Skin of body (tissue), 2 donors: ENCODE measurements around the gene DUSP28. TPM values are rescaled to one million over a fixed set of nuclear protein-coding genes. Genes with fewer than 3 reads are reported as not detected.
A peak's percentile ranks its signal among the peaks of the same experiment; 100 is the strongest.
"Not testable (repeated sequence)": the region's sequence is repeated elsewhere in the genome, so short reads cannot be mapped to it uniquely, and the experiment has no call there.

ENCODE experiments used
- DNase-seq: peaks from one replicate; lab custom pipeline; 2025; lab: John Stamatoyannopoulos, UW
- total RNA-seq: library from RNA; depleted of rRNA; stranded (reverse); fragments of >200 nt; gene quantifications from one replicate; pipeline ENCODE4 v1.2.3, GENCODE V29; 2014

The DUSP28 gene
- total RNA-seq, 1 donor from 2014 or later: 2.4 TPM

DNA sequence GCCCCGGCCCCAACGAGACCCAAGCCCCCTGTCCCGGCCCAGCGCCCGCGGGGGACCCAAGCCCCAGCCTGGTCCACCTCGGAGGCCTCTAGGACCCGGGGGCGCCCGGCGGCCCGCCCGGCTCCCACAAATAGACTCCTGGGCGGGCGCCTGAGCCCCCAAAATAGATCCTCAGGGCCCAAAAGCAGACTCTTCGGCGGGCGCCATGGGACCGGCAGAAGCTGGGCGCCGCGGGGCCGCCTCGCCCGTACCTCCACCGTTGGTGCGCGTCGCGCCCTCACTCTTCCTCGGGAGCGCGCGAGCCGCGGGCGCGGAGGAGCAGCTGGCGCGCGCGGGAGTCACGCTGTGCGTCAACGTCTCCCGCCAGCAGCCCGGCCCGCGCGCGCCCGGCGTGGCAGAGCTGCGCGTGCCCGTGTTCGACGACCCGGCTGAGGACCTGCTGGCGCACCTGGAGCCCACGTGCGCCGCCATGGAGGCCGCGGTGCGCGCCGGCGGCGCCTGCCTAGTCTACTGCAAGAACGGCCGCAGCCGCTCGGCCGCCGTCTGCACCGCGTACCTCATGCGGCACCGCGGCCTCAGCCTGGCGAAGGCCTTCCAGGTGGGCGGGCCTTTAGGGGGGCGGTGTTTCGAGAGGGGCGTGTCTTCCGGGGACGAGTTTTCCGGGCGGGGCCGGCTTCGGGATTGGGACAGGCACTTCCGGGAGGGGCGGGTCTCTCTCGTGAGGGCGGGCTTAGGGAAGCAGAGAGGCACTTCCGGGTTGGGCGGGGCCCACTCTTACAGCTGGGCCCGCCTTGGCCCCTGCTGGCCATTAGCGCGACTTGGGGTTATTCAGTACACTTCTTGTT, 545 bp downstream of the DUSP28 start:
- peak; percentile 97 for DNase-seq

DNA sequence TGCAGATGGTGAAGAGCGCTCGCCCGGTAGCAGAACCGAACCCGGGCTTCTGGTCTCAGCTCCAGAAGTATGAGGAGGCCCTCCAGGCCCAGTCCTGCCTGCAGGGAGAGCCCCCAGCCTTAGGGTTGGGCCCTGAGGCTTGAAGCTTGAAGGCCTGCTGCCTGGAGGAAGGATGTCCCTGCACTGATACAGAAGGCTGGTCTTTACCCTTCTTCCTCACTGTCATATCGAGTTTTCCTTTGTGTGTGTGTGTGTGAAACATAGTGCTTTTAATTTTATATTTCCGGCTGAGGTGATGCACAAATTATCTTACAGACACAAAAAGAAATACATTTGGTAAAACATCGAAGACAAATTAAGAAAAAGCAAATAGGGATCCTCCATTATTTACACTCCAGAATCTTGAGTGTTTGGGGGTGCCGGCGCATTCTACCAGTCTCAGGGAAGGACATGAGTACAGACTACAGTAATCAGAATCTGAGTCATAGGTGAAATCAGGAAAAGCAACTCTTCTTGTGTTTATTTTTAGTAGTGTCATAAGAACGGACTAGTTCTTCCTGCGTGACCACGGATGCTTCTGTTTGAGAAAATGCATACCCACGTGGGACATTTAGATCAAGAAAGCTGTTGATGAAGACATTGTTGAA, 1.3 kb downstream of the DUSP28 start:
- no peak for DNase-seq

DNA sequence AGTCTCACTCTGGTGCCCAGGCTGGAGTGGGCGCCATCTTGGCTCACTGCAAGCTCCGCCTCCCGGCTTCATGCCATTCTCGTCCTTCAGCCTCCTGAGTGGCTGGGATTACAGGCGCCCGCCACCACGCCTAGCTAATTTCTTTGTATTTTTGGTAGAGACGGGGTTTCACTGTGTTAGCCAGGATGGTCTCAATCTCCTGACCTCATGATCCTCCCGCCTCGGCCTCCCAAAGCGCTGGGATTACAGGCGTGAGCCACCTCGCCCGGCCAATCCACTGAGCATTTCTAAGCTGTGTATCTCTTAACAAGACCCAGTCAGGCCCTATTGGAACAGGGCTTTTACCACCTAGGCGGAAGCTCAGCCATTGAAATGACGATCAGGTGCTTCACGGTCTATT, 3.1 kb downstream of the DUSP28 start:
- DNase-seq: not testable (repeated sequence)

DNA sequence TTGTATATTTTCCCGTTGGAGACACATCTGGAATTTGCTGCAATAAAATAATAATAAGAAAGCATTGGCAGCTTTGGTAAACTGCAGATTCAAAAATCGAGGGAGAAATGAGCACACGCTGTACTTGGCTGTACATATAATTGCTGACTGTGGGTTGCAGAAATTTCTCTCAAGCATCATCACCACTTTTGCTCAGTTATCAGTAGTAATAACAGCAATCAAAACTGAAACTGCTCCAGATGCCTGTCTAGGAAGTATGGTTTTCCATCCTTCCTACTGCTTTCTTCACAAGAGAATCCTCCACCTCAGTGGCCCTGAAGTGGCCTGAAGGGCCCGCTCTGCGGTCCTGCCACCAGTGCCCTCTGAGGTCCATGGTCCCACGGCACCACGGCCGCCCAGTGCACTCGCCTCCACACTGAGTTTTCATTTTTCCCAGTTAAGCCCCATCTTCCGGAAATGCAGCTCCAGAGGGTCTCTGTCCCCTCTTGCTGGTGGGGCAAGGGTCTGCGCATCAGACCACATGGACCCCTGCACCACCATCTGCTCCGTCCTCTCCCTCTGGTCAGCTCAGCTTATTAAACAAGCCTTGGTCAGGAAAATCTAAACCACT, 3.9 kb downstream of the DUSP28 start:
- no peak for DNase-seq

DNA sequence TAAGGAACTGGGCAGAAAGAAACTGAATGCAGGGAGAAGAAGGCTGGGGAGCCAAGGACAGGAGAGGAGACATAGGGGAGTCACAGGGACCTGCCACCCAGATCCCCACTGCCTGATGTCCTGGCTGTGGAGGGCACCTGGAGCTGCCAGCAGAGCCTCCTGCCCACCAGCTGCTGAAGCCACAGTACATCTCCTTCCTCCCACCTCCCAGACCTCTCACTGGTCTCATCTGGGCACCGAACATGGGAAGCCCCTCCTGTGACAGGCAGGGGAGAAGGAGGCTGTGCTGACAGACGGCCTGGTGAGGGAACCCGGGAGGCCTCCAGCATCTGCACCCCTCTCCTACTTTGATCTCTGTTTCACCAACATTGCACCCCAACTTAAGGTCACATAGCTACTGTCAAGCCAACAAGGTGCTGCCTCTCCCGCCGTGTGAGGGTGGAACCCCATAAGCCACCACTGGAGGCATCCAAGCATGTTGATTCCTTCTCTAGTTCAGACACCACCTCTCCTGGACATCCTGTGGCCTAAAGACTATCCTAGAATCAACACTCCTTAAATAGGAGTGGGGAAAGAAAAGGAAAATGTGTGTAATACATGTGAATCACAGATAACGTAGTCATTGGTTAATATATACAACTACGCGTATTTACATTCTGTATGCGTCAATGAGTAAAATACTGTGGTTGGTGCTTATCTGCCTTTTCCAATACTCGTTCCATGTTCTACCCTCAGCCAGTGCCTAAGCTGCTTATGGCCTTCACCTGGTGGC, 4.6 kb downstream of the DUSP28 start:
- no peak for DNase-seq

DNA sequence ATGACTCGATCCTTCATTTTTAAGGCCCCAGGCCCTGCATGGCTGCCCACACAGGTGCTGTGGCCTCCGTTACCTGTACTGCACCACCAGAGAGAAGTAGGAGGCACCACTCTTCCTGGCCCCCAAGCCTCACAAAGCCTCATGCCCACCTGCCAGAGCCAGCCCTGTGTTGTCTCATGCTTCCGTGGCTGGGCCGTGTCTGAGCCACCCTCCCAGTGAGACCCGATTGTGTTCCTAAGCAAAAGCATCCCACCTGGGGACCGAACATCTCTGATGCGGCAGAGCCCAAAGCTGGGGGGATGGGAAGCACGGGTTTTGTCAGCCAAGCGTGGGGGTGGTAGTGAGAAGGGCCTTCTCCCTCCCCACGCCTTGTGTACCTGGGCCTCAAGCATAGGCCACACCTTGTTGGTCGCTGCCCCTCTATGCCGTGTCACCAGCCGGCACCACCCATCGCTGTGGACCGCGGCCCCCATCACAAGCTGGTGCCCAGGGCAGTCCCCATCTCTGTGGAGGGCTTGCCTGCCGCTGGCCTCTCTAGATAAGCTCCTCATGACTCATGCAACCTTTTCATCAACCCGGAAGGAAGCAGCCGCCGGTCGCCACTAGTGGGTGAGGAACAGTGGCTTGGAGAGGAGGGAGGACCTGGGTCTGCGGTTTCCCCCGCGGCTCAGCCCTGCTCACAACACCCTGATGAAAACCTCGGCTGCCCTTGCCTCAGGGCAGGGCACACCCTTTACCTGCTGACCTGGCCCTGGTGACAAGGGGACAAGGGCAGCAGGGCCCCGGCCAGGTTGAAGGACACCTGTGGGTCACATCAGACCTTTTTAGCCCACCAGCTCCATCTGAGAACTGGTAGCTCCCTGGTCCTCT, 5.4 kb downstream of the DUSP28 start:
- no peak for DNase-seq

DNA sequence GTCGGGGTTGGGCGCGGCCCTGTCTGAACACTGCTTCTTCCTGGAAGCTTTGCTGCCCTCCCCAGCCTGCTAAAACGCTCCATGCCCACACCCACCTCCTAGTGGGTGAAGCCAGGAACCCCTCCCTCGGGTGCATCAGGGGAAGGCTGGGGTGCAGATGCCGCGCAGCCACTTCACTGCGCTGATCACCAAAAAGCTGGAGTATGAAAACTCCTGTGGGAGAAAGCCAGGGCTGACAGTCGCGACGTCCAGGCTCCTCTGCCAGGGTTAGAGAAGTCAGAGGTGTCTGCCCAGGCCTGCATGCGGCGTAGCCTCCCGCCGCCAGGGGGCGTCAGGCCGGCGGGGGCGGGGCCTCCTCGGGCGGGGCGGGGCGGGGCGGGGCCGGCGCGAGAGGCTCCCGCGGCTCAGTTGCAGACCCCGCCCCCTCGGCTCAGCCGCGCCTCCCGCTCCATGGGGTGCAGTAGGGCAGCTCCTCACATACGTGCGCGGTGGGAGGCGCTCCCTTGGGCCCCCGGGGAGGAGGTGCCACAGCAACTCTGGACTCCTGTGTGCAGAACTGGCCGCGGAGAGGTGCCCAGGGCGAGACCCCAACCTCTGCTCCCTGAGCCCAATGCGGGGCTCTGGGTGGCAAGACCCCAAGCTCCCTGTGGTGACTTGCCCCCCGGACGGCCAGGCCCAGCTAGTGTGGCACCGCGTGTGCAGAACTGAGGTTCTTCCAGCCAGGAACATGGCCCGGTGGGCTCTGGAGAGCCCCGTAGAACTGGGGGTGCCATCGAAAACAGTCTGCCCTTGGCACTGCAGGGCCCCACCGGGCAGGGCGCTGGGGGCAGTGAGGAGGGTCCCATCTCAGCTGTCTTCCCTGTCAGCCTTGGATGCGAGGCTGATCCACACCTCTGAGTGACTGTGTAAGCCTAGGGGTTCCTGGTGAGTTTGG, 6.3 kb downstream of the DUSP28 start:
- DNase-seq: peak; percentile 67

- no peak for DNase-seq
Observed at GRCh38 chr2:240567137-240567871, 7.1 kb downstream of the DUSP28 start.

GRCh38 chr2:240567872-240568677, 7.9 kb downstream of the DUSP28 start, which contains the start of gene RNPEPL1:
TSS of gene RNPEPL1 (plus strand) at chr2:240568484. CDS start at chr2:240568587, 103 bp downstream.
- DNase-seq: no peak

DNA sequence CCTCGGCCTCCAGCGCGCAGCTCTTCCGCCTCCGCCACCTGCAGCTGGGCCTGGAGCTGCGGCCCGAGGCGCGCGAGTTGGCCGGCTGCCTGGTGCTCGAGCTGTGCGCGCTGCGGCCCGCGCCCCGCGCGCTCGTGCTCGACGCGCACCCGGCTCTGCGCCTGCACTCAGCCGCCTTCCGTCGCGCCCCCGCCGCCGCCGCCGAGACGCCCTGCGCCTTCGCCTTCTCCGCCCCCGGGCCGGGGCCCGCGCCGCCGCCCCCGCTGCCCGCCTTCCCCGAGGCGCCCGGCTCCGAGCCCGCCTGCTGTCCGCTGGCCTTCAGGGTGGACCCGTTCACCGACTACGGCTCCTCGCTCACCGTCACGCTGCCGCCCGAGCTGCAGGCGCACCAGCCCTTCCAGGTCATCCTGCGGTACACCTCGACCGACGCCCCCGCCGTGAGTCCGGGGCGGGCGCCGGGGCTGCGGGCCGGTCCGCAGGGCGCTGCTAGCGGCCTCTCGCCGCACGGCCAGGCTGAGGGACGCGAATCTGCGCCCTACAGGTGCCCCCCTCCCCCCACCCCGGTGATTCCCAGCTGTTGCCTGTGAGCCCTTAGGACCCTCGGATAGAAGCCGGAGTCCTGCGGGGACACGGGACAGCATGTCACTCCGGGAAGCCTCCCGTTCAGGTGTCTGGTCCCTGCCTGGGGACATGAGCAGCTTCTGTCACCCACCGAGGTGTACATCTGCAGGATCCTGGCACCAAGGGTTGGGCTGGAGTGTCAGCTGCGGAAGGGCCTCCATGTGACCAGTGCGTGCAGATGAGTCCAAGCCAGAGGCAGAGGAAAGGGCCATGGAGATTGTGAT, 8.7 kb downstream of the DUSP28 start:
- DNase-seq: peak; percentile 47

DNA sequence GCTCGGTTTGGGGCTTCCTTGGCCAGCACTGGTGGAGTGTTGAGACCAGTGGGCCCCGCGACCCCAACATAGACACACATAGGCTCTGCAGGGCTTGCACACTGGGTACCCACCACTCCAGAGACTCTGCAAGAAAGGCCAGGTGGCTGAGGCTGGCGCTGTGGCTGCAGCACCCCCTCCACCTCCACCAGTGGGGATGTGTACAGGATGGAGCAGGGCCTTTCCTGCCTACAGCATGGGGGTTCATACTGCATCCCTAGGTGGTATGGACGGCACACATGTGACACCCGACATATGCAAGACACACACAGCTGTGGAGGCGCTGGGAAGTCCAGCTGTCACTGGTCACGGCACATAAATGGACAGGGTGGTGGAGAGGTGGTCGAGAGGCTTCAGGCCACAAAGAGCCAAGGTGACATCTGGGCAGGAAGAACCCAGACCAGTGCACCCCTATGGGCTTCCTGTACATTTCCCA, 9.4 kb downstream of the DUSP28 start:
- no peak for DNase-seq

DNA sequence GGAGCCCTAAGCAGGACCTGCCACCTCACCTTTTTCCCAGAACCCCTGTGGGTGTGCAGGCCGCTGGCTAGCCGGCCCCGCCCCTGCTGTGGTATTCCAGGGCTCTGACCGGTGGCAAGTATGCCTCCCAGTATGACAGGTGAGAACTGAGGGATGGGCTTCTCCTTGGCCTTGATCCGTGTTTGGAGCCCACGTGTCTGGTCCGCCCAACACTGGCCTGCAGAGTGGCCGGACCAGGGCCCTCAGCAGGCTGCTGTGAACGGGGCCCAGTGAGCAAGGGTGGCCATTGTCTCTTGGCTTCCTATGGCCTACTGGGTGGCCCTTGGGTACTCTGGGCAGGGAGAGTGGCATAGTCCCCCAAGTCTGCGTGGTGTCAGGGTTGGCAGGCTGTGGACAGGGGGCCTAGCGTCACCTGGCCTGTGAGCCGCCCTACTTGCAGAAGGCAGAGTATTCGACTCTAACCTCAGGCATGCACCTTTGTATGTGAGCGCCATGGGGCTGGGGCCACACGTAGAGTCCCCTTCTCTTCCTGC, 9.9 kb downstream of the DUSP28 start:
- no peak for DNase-seq

DNA sequence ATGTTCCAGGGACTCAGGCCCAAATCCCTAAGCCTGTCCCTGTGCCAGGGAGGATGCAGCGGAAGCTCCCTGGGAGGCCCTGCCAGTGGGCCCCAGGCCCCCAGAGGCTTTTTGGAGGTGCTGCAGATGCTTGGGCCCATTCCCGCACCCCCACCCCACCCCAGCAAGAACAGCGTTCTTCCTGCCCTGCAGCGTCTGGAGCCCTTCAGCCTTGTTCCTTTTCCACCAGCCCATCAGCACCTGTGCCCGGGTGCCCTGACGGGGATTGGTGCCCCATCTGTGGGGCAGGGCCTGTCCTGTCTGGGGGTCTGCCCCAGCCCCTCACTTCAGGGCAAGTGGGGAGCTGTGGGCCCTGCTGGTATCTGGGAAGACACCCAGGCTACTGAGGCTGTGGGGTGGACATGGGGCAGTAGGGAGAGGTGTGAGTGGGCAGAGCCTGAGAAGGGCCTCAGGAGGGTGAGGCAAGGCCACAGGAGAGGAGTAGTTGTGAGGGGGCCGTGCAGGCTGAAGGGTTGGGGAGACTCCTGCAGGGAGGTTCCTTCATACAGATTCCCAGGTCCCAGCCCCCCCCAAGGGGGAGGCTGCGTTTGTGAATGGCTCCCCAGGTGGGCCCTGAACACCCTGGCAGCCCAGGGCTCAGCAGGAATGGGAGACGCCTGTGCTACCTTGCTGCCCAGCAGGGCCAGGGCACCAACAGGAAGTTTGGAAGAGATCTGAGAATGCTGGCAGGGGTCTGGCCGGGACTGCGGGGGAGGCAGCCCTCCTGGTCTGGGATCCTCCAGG, 10.6 kb downstream of the DUSP28 start:
- DNase-seq: no peak

- no peak for DNase-seq
Observed at GRCh38 chr2:240571314-240571973, 11.3 kb downstream of the DUSP28 start.
